NCI-H2227 (cell line): ENCODE results near the gene PCGF3.
"Not testable (repeated sequence)": the region's sequence is repeated elsewhere in the genome, so short reads cannot be mapped to it uniquely, and the experiment has no call there.

Experiments used
- DNase-seq: peaks from one replicate; lab custom pipeline; 2025; ENCODE audit not compliant: unreplicated experiment; lab: John Stamatoyannopoulos, UW

The PCGF3 gene

GRCh38 chr4:762211-763190, 56.9 kb downstream of the PCGF3 start:
- no peak for DNase-seq

GRCh38 chr4:763191-763810, 57.7 kb downstream of the PCGF3 start:
- no peak for DNase-seq

DNA sequence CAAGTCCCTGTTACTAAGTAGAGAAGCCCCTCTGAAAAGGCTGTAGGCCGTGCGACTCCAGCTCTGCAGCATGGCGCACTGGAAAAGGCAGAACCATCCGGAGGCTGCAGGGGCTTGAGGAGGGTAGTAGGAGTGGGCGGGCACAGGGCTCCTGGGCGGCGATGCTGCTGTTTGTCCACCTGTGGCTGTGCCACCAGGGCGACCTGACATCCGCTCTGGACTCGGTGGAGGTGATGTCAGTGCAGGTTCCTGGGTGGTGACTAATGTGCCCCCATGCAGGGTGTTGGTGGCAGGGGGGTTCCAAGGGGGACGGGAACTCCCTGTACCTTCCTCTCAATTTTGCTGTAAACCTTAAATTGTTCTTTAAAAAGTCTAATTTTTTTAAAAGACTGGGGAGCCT, 58.3 kb downstream of the PCGF3 start:
- no peak for DNase-seq

GRCh38 chr4:764405-765169, 59.0 kb downstream of the PCGF3 start:
- no peak for DNase-seq

DNA sequence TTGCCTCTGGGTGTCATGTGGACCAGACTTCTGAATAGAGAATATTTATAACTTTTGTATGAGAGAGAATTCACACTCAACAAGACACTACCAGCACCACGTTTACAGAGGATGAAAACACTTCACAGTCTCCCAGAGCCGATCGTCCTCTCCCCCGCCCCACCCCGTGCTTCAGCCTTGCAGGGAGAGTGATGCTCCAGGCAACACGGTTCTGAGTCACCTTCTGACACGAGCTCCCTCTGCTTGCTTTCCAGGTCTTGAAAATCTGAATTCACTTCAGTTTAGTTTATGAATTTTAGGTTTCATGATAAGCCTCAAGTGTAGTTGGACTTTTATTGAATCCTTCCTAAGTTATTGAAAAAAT, 60.5 kb downstream of the PCGF3 start:
- DNase-seq: no peak

- DNase-seq: no peak
Measured at GRCh38 chr4:766559-767283, 61.1 kb downstream of the PCGF3 start.

DNA sequence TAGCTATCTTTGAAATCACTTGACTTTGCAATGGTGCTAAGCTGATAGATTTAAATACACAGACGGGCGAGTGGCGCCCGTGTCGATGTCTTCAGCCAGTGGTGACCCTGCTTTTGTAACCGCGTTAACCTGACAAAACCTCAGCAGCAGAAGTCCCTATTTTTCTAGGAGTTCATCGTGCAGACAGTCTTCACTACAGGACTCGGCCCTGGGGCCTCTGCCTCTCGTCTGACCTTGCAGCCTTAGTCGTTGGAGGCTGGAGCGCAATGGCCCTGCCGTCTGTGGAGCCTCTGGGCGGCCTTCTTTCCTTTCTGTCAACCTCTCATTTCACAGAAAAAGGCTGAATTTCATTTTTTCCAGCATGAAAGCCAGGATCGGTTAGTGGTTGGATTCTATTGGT, 62.4 kb downstream of the PCGF3 start:
- no peak for DNase-seq

- no peak for DNase-seq
Measured at GRCh38 chr4:768995-769394, 63.4 kb downstream of the PCGF3 start.

DNA sequence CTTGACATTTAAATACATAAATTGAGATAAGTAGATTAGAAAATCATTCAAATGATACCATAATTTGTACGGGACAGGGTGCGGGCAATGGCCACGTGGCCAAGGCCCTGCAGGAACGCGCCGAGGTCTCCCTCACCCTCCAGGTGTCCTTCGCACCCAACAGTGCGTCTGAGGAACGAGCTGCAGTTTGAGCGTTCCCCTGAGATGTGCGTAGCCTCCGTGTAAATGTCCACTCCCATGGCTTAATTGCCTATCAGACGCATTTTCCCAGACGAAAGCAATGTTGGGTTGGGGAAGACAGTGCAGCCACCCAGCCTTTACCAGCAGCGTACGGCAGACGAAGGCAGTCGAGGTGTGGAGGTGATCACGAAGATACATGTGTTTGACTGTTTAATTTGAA, 63.9 kb downstream of the PCGF3 start:
- no peak for DNase-seq

GRCh38 chr4:770022-770421, 64.4 kb downstream of the PCGF3 start:
- no peak for DNase-seq

GRCh38 chr4:771464-771863, 65.8 kb downstream of the PCGF3 start:
- DNase-seq: no peak

GRCh38 chr4:772118-772517, 66.5 kb downstream of the PCGF3 start:
- no peak for DNase-seq

GRCh38 chr4:772776-773175, 67.1 kb downstream of the PCGF3 start:
- no peak for DNase-seq

DNA sequence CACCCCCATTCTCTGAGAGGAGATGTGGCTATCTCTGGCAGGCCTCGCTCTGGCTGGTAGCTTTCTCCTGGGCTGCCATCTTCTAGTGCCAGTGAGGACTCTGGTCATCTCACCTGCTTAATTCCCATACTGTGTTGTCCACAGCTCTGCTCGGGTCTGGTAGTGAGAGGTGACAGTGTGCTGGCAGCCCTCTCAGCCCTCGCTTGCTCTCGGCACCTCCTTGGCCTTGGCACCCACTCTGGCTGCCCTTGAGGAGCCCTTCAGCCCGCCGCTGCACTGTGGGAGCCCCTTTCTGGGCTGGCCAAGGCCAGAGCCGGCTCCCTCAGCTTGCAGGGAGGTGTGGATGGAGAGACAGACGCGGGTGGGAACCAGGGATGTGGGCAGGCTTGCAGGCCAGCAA, 67.6 kb downstream of the PCGF3 start:
- DNase-seq: no peak

DNA sequence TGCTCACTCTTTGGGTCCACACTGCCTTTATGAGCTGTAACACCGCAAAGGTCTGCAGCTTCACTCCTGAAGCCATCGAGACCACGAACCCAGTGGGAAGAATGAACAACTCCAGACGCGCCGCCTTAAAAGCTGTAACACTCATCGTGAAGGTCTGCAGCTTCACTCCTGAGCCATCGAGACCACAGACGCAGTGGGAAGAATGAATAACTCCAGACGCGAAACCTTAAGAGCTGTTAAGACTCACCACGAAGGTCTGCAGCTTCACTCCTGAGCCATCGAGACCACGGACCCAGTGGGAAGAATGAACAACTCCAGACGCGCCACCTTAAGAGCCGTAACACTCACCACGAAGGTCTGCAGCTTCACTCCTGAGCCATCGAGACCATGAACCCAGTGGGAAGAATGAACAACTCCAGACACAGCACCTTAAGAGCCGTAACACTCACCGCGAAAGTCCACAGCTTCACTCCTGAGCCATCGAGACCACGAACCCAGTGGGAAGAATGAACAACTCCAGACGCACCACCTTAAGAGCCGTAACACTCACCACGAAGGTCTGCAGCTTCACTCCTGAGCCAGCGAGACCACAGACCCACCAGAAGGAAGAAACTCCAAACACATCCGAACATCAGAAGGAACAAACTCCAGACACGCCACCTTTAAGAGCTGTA, 68.9 kb downstream of the PCGF3 start:
- DNase-seq: not testable (repeated sequence)

- DNase-seq: not testable (repeated sequence)
Measured at GRCh38 chr4:775485-775884, 69.9 kb downstream of the PCGF3 start.

DNA sequence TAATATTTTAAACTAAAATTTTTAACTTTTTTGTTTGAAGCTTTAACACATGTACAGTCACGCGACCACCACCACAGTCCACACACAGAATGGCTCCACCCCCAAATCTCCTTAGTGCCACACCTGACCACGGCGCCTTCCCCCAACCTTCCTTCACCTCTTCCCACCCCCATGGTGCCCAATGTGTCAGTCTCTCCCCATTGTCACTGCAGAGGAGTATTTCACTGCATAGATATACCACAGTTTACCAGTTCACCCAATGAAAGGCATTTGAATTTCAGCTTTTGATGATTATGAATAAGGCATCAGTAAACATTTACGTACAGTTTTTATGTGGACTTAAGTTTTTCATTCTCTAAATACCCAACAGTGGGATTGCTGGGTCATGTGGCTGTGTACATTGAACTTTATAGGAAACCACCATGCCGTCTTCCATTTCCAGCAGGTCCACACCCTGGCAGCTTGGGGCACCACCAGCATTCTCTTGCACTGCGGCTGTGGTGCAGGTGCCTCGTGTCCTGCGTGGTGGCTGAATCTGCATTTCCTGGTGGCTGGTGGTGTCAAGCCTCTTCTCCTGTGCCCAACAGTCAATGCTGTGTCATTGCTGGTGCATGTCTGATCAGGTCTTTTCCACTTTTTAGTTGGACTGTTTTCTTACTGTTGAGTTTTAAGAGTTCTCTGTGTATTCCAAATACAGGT, 71.3 kb downstream of the PCGF3 start:
- no peak for DNase-seq

DNA sequence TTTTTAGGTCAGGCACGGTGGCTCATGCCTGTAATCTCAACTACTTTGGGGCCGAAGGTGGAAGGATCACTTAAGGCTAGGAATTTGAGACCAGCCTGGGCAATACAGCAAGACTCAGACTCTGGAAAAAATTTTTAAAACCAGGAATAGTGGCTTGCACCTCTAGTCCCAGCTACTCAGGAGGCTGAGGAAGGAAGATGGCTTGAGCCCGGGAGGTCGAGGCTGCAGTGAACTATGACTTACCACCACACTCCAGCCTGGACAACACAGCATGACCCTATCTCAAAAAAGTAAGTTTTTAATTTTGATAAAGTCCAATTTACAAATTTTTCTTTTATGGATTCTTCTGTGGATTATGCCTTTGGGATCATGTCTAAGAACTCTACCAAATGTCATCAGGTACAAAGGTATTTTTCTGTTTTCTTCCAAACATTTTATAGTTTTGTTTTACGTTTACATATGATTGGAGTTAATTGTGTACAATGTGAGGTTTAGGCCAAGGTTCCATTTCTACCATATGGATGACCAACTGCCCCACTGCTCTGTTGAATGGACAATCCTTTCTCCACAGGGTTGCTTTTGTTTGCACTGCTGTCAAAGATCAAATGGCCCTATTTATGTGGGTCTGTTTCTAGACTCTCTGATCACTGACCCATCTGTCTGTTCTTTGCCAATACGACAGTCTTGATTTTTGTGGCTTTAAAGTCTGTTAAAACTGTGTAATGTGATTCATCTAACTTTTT, 72.1 kb downstream of the PCGF3 start:
- no peak for DNase-seq

- no peak for DNase-seq
Measured at GRCh38 chr4:779555-779954, 73.9 kb downstream of the PCGF3 start.
